DOHH2 (cell line): ENCODE measurements around the gene METTL23.

Experiments used
- EZH2phosphoT487 ChIP-seq: fragments of 200-600 bp; sonication (generic); IDR thresholded peaks from 2 replicates; pipeline ENCODE4 v1.6.1; 2017; ENCODE audit warnings: borderline replicate concordance, mild to moderate bottlenecking, antibody characterized with exemption, low read length, moderate library complexity, mixed read lengths
- TF ChIP-seq, protein P1 (sequence below): fragments of 200-600 bp; sonication (generic); IDR thresholded peaks from one replicate; pipeline ENCODE4 v1.5.1; 2014; ENCODE audit warnings: antibody characterized with exemption, mild to moderate bottlenecking, low read depth, low read length; ENCODE audit not compliant: poor library complexity, severe bottlenecking

DNA sequence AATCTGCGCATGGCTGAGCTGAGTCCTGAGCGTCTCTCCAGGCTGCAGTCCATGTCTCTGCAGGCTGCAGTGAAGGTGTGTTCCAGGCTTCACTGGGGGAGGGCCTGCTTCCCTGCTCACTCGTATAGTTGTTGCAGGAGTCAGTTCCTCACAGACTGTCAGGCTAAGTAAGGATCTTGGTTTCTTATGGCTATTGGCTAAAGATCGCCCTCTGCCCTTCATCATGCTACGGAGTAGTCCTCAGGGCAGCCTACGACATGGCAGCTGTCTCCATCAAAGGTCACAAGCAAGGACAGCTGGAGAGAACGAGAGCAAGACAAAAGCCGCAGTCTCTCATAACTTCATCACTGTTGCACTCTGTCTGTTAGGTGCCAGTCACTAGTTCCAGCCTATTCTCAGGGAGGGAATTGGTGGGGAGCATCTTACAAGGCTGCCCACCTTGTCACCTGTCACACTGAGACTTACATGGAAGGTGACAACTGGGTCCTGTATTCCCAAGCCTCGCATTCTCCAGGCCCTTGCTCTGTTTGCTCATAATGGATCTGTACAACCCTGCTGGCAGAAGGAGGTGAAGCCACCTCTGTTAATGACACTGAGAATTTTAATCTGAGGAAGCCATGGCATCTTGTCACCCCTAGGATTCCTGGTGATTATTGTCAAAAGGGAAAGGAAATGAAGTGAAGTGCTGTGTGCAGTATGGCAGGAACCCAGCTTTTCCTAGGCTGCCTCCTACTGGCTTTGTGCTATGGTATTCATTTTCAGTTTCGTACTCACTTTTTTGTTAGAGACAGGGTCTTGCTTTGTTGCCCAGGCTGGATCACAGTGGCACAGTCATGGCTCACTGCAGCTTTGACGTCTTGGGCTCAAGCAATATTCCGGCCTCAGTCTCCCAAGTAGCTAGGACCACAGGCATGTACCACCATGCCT, 54.7 kb downstream of the METTL23 start:
- TF ChIP-seq, protein P1, sequence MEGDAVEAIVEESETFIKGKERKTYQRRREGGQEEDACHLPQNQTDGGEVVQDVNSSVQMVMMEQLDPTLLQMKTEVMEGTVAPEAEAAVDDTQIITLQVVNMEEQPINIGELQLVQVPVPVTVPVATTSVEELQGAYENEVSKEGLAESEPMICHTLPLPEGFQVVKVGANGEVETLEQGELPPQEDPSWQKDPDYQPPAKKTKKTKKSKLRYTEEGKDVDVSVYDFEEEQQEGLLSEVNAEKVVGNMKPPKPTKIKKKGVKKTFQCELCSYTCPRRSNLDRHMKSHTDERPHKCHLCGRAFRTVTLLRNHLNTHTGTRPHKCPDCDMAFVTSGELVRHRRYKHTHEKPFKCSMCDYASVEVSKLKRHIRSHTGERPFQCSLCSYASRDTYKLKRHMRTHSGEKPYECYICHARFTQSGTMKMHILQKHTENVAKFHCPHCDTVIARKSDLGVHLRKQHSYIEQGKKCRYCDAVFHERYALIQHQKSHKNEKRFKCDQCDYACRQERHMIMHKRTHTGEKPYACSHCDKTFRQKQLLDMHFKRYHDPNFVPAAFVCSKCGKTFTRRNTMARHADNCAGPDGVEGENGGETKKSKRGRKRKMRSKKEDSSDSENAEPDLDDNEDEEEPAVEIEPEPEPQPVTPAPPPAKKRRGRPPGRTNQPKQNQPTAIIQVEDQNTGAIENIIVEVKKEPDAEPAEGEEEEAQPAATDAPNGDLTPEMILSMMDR, result no peak
- no peak for TF ChIP-seq EZH2phosphoT487
